H1 (cell line): Measurements from ENCODE around the gene ITFG2. TPM values are rescaled to one million over a fixed set of nuclear protein-coding genes. Genes with fewer than 3 reads are reported as not detected.

Experiments
- CTCF ChIA-PET: fragments of 300-600 bp; sonication (Branson Sonifier 250); formaldehyde crosslinking; loops from one replicate; lab custom pipeline; 2021; ENCODE audit not compliant: partially characterized antibody; lab: Charles Lee
- POLR2A ChIA-PET: fragments of 300-600 bp; sonication (Branson Sonifier 250); formaldehyde crosslinking; loops from one replicate; lab custom pipeline; 2021; ENCODE audit warnings: inconsistent platforms; ENCODE audit not compliant: partially characterized antibody; lab: Charles Lee
- DNase-seq, 2 experiments: peaks; one replicate each; pipeline versions ENCODE4 v3.0.0 to v3.0.0-alpha.2; 2010 to 2022; ENCODE audit warnings: low spot score in 2 of 2, low read depth in 1 of 2, mixed read lengths in 1 of 2
- FAIRE-seq: peaks from 2 replicates; lab custom pipeline; 2011; peaks lifted over from hg19 to GRCh38; lab: Jason Lieb, UNC
- H2AFZ ChIP-seq: 2 replicates; pipeline ENCODE4 v1.8.1; 2012; ENCODE audit warnings: low read length, inconsistent platforms
- H2AK5ac ChIP-seq: 2 replicates; pipeline ENCODE4 v1.6.1; 2013; ENCODE audit warnings: low read depth, low read length
- H2BK120ac ChIP-seq: replicated peaks from 2 replicates; pipeline ENCODE3; 2013; ENCODE audit warnings: low read depth, low read length, inconsistent platforms
- H2BK12ac ChIP-seq: 2 replicates; pipeline ENCODE4 v1.6.1; 2013; ENCODE audit warnings: low read depth, low read length
- H2BK15ac ChIP-seq: 2 replicates; pipeline ENCODE4 v1.6.1; 2013; ENCODE audit warnings: low read length
- H2BK20ac ChIP-seq: 2 replicates; pipeline ENCODE4 v1.6.1; 2013; ENCODE audit warnings: low read length
- H2BK5ac ChIP-seq: 2 replicates; pipeline ENCODE4 v1.6.1; 2013; ENCODE audit warnings: low read depth, low read length
- H3K14ac ChIP-seq: 2 replicates; pipeline ENCODE4 v1.6.1; 2013; ENCODE audit warnings: inconsistent platforms; ENCODE audit not compliant: insufficient read length
- H3K18ac ChIP-seq: 2 replicates; pipeline ENCODE4 v1.6.1; 2013; ENCODE audit warnings: low read length; ENCODE audit errors: extremely low read depth
- H3K23ac ChIP-seq: 2 replicates; pipeline ENCODE4 v1.6.1; 2013; ENCODE audit warnings: inconsistent platforms; ENCODE audit not compliant: insufficient read length
- H3K23me2 ChIP-seq: 2 replicates; pipeline ENCODE4 v1.6.1; 2013; ENCODE audit warnings: low read depth, low read length
- H3K27ac ChIP-seq: 2 replicates; pipeline ENCODE4 v1.6.1; 2011; ENCODE audit warnings: low read depth, low read length, inconsistent platforms
- H3K27me3 ChIP-seq, 4 experiments: replicated peaks in 1 of 4; 1 replicate in 1 of 4; 2 replicates in 3 of 4; pipeline versions ENCODE4 v1.6.1 to v1.8.1; 2011 to 2013; ENCODE audit warnings: low read length in 3 of 4, mild to moderate bottlenecking in 3 of 4, inconsistent platforms in 2 of 4, mixed read lengths in 2 of 4, moderate library complexity in 1 of 4; ENCODE audit not compliant: control insufficient read depth in 3 of 4, insufficient read depth in 3 of 4; ENCODE audit errors: extremely low read depth in 1 of 4
- H3K36me3 ChIP-seq, 4 experiments: 2 replicates each; pipeline versions ENCODE4 v1.6.1 to v1.8.1; 2011 to 2013; ENCODE audit warnings: mild to moderate bottlenecking in 4 of 4, low read length in 3 of 4, moderate library complexity in 2 of 4, control low read depth in 1 of 4, inconsistent platforms in 1 of 4; ENCODE audit not compliant: insufficient read depth in 4 of 4, control insufficient read depth in 2 of 4
- H3K4ac ChIP-seq: replicated peaks from 2 replicates; pipeline ENCODE3; 2013; ENCODE audit warnings: low read length, low read depth, mixed read lengths, inconsistent platforms; ENCODE audit not compliant: insufficient read length
- H3K4me1 ChIP-seq, 4 experiments: replicated peaks in 1 of 4; 1 replicate in 1 of 4; 2 replicates in 3 of 4; pipeline versions ENCODE4 v1.6.1 to v1.8.1; 2011 to 2013; ENCODE audit warnings: low read length in 3 of 4, inconsistent platforms in 2 of 4, mixed read lengths in 1 of 4; ENCODE audit not compliant: insufficient read depth in 4 of 4, control insufficient read depth in 3 of 4
- H3K4me2 ChIP-seq, 2 experiments: 2 replicates each; pipeline versions ENCODE4 v1.6.1 to v1.8.1; 2011 to 2013; ENCODE audit warnings: low read depth in 2 of 2, low read length in 2 of 2, control low read depth in 1 of 2, inconsistent platforms in 1 of 2, mild to moderate bottlenecking in 1 of 2; ENCODE audit not compliant: insufficient read depth in 1 of 2
- H3K4me3 ChIP-seq, 4 experiments: fragments of 200-600, 300-600 bp in 1 of 4; sonication (generic), shearing (Covaris generic), sonication (Bioruptor Twin) in 1 of 4; 2 replicates each; pipeline versions ENCODE4 v1.5.1 to v1.8.1; 2011 to 2016; ENCODE audit warnings: low read length in 4 of 4, low read depth in 3 of 4, control low read depth in 2 of 4, inconsistent platforms in 2 of 4, mild to moderate bottlenecking in 2 of 4, mixed read lengths in 1 of 4, moderate library complexity in 1 of 4; ENCODE audit not compliant: insufficient read depth in 2 of 4; ENCODE audit errors: extremely low read depth in 1 of 4
- H3K56ac ChIP-seq: replicated peaks from 2 replicates; pipeline ENCODE3; 2013; ENCODE audit warnings: low read depth, mild to moderate bottlenecking, mixed read lengths, low read length, inconsistent platforms; ENCODE audit not compliant: insufficient read length
- H3K79me1 ChIP-seq: 2 replicates; pipeline ENCODE4 v1.6.1; 2013; ENCODE audit warnings: low read depth, low read length, control low read depth
- H3K79me2 ChIP-seq, 2 experiments: 2 replicates each; pipeline versions ENCODE4 v1.6.1 to v1.8.1; 2012 to 2013; ENCODE audit warnings: low read length in 2 of 2, mild to moderate bottlenecking in 2 of 2, inconsistent platforms in 1 of 2; ENCODE audit not compliant: insufficient read depth in 2 of 2, control insufficient read depth in 1 of 2
- H3K9ac ChIP-seq, 4 experiments: replicated peaks in 1 of 4; 1 replicate in 1 of 4; 2 replicates in 3 of 4; pipeline versions ENCODE4 v1.6.1 to v1.8.1; 2011 to 2013; ENCODE audit warnings: low read depth in 3 of 4, low read length in 3 of 4, control low read depth in 2 of 4, mild to moderate bottlenecking in 2 of 4, moderate library complexity in 2 of 4, inconsistent platforms in 1 of 4; ENCODE audit errors: extremely low read depth in 1 of 4
- H3K9me3 ChIP-seq, 2 experiments: 2 replicates each; pipeline versions ENCODE4 v1.6.1 to v1.8.1; 2012 to 2013; ENCODE audit warnings: mild to moderate bottlenecking in 2 of 2, moderate library complexity in 2 of 2, control low read depth in 1 of 2, inconsistent platforms in 1 of 2, low read depth in 1 of 2, low read length in 1 of 2, mixed read lengths in 1 of 2; ENCODE audit not compliant: insufficient read depth in 2 of 2
- H4K20me1 ChIP-seq, 2 experiments: replicated peaks in 1 of 2; 2 replicates each; pipeline versions ENCODE3 to v1.8.1; 2011 to 2013; ENCODE audit warnings: inconsistent platforms in 2 of 2, low read length in 2 of 2, mild to moderate bottlenecking in 1 of 2; ENCODE audit not compliant: insufficient read depth in 2 of 2, control insufficient read depth in 1 of 2
- H4K5ac ChIP-seq: 2 replicates; pipeline ENCODE4 v1.6.1; 2013; ENCODE audit warnings: low read length, low read depth, mixed read lengths, inconsistent platforms; ENCODE audit not compliant: insufficient read length
- H4K8ac ChIP-seq: 2 replicates; pipeline ENCODE4 v1.8.0; 2013; ENCODE audit warnings: mild to moderate bottlenecking, moderate library complexity, low read length, inconsistent platforms; ENCODE audit not compliant: insufficient read depth; ENCODE audit errors: extremely low read depth
- H4K91ac ChIP-seq: replicated peaks from 2 replicates; pipeline ENCODE3; 2013; ENCODE audit warnings: low read length, mixed read lengths, inconsistent platforms; ENCODE audit not compliant: insufficient read length
- CTBP2 ChIP-seq: IDR thresholded peaks from 2 replicates; pipeline ENCODE4 v1.7.0; 2011; ENCODE audit warnings: borderline replicate concordance, mild to moderate bottlenecking, moderate library complexity, mixed read lengths, low read length; ENCODE audit not compliant: insufficient read depth, insufficient read length
- EZH2 ChIP-seq: fragments of 200-600 bp; sonication (generic); IDR thresholded peaks from 2 replicates; pipeline ENCODE4 v1.7.1; 2012; ENCODE audit warnings: low read depth, mild to moderate bottlenecking, moderate library complexity, low read length, inconsistent platforms; ENCODE audit not compliant: severe bottlenecking
- WGBS, 2 experiments: shearing (Covaris generic) in 1 of 2; methylation state at CpG; one replicate each; pipeline versions ENCODE4 v1.1.6 to v1.1.7; 2013 to 2015; ENCODE audit warnings: low lambda C conversion rate in 2 of 2, mixed read lengths in 2 of 2, inconsistent platforms in 1 of 2, low coverage in 1 of 2, missing lambda C conversion rate in 1 of 2; ENCODE audit not compliant: insufficient replicate concordance in 2 of 2, insufficient coverage in 1 of 2, insufficient read length in 1 of 2; ENCODE audit errors: extremely low coverage in 1 of 2, missing lambda C conversion rate in 1 of 2; 5-methylcytosine and 5-hydroxymethylcytosine counted together
- polyA plus RNA-seq, 7 experiments: library from polyadenylated mRNA; depleted of rRNA in 3 of 7; stranded (reverse) in 5 of 7; unstranded in 2 of 7; fragments of >200 nt in 5 of 7; fragments of 200-250 nt in 2 of 7; gene quantifications; 1 replicate in 5 of 7; 2 replicates in 1 of 7; 4 replicates in 1 of 7; pipeline versions ENCODE4 v1.2.1 to v1.2.3, GENCODE V29; 2011 to 2013; ENCODE audit warnings: missing spikeins in 2 of 7, mixed read lengths in 2 of 7
- total RNA-seq: library from RNA; stranded (reverse); fragmentation: NEBNext Ultra II Directional; extraction: Animal tissue kit (Norgen Biotek cat#: 25700); gene quantifications from 2 replicates; pipeline ENCODE4 v1.2.1, GENCODE V29; 2021

Gene ITFG2
- total and polyA plus RNA-seq, 2 of the 8 experiments (the other 6 are each of a cell fraction or from before 2014, with no cell fraction given), result 15.0 to 22.9 TPM

DNA sequence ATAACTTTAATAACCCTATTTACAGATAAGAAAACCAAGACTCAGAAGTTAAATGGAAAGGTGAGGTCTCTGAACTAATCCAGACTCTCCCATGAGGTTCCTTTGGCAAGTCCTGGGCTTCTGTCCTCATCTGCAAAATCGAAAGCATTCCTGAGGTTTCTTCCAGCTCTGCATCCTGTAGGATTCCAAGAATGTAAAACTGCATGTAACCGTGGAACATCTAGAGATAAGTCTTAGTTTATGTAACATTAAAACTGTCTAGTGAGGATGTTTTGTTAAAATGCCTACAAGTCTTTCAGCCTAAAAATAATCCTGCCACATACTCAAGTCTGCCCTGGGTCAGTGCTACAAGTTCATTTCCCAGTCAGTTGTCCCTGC, 7.3 kb upstream of the ITFG2 start:
- TF ChIP-seq EZH2 (no peak), CTBP2 (no peak)
- no peak overlapping the region for H3K14ac ChIP-seq
- H3K56ac ChIP-seq, result no peak overlapping the region
- H2BK120ac ChIP-seq, result no peak overlapping the region
- no peak overlapping the region for H4K91ac ChIP-seq
- peaks cover 2 to 12% of the 10 kb centered on the region in 2 experiments for H4K20me1 ChIP-seq
- DNase-seq, result no peak
- H3K4ac ChIP-seq, result no peak overlapping the region
- H2AFZ ChIP-seq, result no peak overlapping the region
- no peaks in the 10 kb centered on the region for H3K27me3 ChIP-seq
- no peak overlapping the region for H2BK5ac ChIP-seq
- no peaks in the 10 kb centered on the region for H3K79me2 ChIP-seq
- no peak overlapping the region for H4K5ac ChIP-seq
- no peak for FAIRE-seq
- no peak overlapping the region for H2BK20ac ChIP-seq
- H3K27ac ChIP-seq, result no peak overlapping the region
- peaks cover 25 to 58% (median 42%) of the 10 kb centered on the region in 4 experiments for H3K36me3 ChIP-seq
- H4K8ac ChIP-seq, result no peak overlapping the region
- no peaks in the 10 kb centered on the region for H3K79me1 ChIP-seq
- WGBS, 2 experiments, result 94% methylated on average over 2 of the region's 2 CpGs; no CpG with 5 or more reads in 1 of the 2 experiments
- H3K4me3 ChIP-seq, result no peak overlapping the region
- no peaks in the 10 kb centered on the region for H3K23me2 ChIP-seq
- H3K18ac ChIP-seq, result no peak overlapping the region
- H3K23ac ChIP-seq, result no peak overlapping the region
- H3K4me2 ChIP-seq, result no peak overlapping the region
- ChIA-PET CTCF (interaction anchor here (1.4 to 1.7 kb wide), 2 partner anchors 9 to 21 kb away, joined by 4 to 5 read pairs; no protein-coding TSS in a partner anchor), POLR2A (interaction anchor here (0.6 to 1.8 kb wide), 3 partner anchors 9 to 68 kb away, joined by 3 to 8 read pairs (median 4); no protein-coding TSS in a partner anchor)
- no peak overlapping the region for H2AK5ac ChIP-seq
- no peak overlapping the region for H2BK12ac ChIP-seq
- H3K9me3 ChIP-seq, result no peaks in the 10 kb centered on the region
- no peaks in the 10 kb centered on the region for H3K4me1 ChIP-seq
- no peak overlapping the region for H2BK15ac ChIP-seq
- no peak overlapping the region for H3K9ac ChIP-seq
